Common myeloid progenitor, CD34-positive (primary cell): Measurements from ENCODE around the gene KAT14.
"Not testable (repeated sequence)": the region's sequence is repeated elsewhere in the genome, so short reads cannot be mapped to it uniquely, and the experiment has no call there.

Experiments
- CTCF ChIA-PET: fragments of 350-600 bp; sonication (Branson Sonifier 250); formaldehyde crosslinking; loops from one replicate; lab custom pipeline; 2021; ENCODE audit warnings: antibody characterized with exemption; lab: Charles Lee
- POLR2A ChIA-PET: fragments of 350-600 bp; sonication (Branson Sonifier 250); formaldehyde crosslinking; loops from one replicate; lab custom pipeline; 2021; ENCODE audit warnings: antibody characterized with exemption; lab: Charles Lee
- DNase-seq, 3 donors: peaks; one replicate each; pipeline versions ENCODE4 v3.0.0 to v3.0.0-alpha.2; 2013
- H3K27ac ChIP-seq, 2 experiments: 1 replicate in 1 of 2; 2 replicates in 1 of 2; pipeline ENCODE4 v1.7.0; 2013; ENCODE audit warnings: inconsistent platforms in 2 of 2, low read length in 2 of 2, mild to moderate bottlenecking in 2 of 2, low read depth in 1 of 2, moderate library complexity in 1 of 2; ENCODE audit not compliant: severe bottlenecking in 2 of 2, insufficient read depth in 1 of 2, poor library complexity in 1 of 2
- H3K27me3 ChIP-seq, 5 experiments: replicated peaks in 2 of 5; 1 replicate in 3 of 5; 2 replicates in 2 of 5; pipeline versions ENCODE4 v1.6.1 to v1.7.0; 2013; ENCODE audit warnings: low read length in 4 of 5, mild to moderate bottlenecking in 2 of 5, moderate library complexity in 2 of 5, inconsistent platforms in 1 of 5; ENCODE audit not compliant: insufficient read depth in 5 of 5, control insufficient read depth in 4 of 5
- H3K36me3 ChIP-seq, 4 experiments: 1 replicate in 2 of 4; 2 replicates in 2 of 4; pipeline versions ENCODE4 v1.6.1 to v1.7.0; 2013; ENCODE audit warnings: low read length in 3 of 4, control low read depth in 1 of 4, mild to moderate bottlenecking in 1 of 4; ENCODE audit not compliant: control insufficient read depth in 4 of 4, insufficient read depth in 4 of 4
- H3K4me1 ChIP-seq, 4 experiments: 1 replicate in 3 of 4; 2 replicates in 1 of 4; pipeline versions ENCODE4 v1.6.1 to v1.7.1; 2013; ENCODE audit warnings: low read length in 3 of 4, mild to moderate bottlenecking in 3 of 4, control low read depth in 1 of 4, inconsistent platforms in 1 of 4, moderate library complexity in 1 of 4; ENCODE audit not compliant: control insufficient read depth in 4 of 4, insufficient read depth in 4 of 4; ENCODE audit errors: control extremely low read depth in 1 of 4
- H3K4me3 ChIP-seq, 7 experiments: 1 replicate in 4 of 7; 2 replicates in 3 of 7; pipeline versions ENCODE4 v1.5.1 to v1.7.0; 2013; ENCODE audit warnings: mild to moderate bottlenecking in 7 of 7, low read length in 6 of 7, moderate library complexity in 6 of 7, inconsistent platforms in 2 of 7, low read depth in 2 of 7, control low read depth in 1 of 7; ENCODE audit not compliant: insufficient read depth in 4 of 7, control insufficient read depth in 1 of 7; ENCODE audit errors: extremely low read depth in 1 of 7
- H3K9me3 ChIP-seq, 5 experiments: 1 replicate in 4 of 5; 2 replicates in 1 of 5; pipeline versions ENCODE4 v1.6.1 to v1.7.1; 2013; ENCODE audit warnings: low read length in 4 of 5, mild to moderate bottlenecking in 2 of 5, inconsistent platforms in 1 of 5, low read depth in 1 of 5, moderate library complexity in 1 of 5; ENCODE audit not compliant: control insufficient read depth in 4 of 5, insufficient read depth in 2 of 5; ENCODE audit errors: control extremely low read depth in 1 of 5
- WGBS: methylation state at CpG from one replicate; pipeline ENCODE4 v1.1.5; 2013; ENCODE audit not compliant: insufficient coverage; 5-methylcytosine and 5-hydroxymethylcytosine counted together

KAT14 gene

DNA sequence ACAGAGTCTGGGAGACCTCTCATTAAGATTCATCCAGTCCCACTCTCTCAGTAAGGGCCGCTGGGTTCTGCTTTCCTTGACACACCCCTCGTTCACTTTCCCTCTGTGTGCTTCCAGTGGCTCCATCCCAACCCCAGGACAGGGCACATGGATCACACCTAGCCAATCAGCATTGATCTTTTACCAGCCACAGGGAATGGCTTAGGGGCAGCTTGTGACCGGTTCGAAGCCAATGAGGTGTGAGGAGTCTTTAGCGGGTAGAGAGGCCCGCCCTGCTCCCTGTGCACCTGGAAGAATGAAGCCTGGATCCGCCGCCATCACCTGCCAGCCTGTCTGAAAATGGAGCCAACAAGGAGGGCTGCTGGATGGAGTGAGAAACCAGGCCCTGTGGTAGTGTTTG, 44.8 kb upstream of the KAT14 start:
- no peak for DNase-seq
- peaks cover 0 to 3% (median 2%) of the 10 kb centered on the region in 5 experiments for H3K27me3 ChIP-seq
- 96% methylated on average over 8 of the region's 8 CpGs for WGBS
- no peaks in the 10 kb centered on the region for H3K9me3 ChIP-seq
- no peak overlapping the region for H3K27ac ChIP-seq
- no peaks in the 10 kb centered on the region for H3K4me1 ChIP-seq
- ChIA-PET CTCF (no interaction called here), POLR2A (no interaction called here)
- H3K36me3 ChIP-seq, result no peaks in the 10 kb centered on the region
- H3K4me3 ChIP-seq, result no peak overlapping the region

DNA sequence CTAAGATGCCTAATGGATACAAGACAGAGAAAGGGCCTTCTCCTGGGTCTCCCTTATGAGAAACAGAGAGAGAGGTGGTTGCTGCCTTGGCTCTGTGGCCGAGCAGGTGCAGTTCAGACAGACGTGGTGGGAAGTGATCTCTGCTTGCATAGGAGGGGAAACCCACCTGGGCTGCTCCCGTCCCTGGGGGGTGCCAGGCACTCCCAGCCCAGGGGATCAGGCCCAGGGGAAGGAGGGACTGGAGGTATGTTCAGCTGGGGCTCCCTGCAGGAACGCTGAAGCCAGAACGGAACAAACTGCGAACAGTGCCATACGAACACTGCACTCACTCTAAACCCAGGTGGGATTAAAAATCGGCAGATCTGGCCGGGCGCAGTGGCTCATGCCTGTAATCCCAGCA, 44.3 kb upstream of the KAT14 start:
- Histone ChIP-seq H3K4me3 (no peak overlapping the region), H3K27ac (no peak overlapping the region), H3K4me1 (no peaks in the 10 kb centered on the region), H3K27me3 (peaks cover 0 to 3% (median 2%) of the 10 kb centered on the region in 5 experiments), H3K36me3 (no peaks in the 10 kb centered on the region), H3K9me3 (no peaks in the 10 kb centered on the region)
- WGBS, result 90% methylated on average over 5 of the region's 10 CpGs
- ChIA-PET CTCF (no interaction called here), POLR2A (no interaction called here)
- no peak for DNase-seq

DNA sequence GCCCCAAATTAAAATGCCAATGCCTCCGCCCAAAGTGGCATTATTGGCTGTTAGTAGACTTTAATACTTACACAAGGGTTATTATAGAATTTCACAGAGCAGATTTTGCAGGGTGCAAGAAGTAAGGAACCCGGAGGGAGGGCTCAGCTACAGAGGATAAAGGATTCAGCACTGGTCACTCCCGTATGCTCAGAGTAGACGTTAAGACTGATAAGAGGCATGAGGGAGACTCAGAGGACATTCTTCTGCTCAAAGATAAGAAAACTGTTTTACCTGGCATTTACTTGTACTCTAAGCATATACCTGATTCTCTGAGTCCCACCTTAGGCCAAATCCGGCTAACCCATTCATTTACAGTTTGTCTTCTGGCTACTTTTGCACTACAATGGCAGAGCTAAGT, 43.5 kb upstream of the KAT14 start:
- peaks cover 0 to 3% (median 2%) of the 10 kb centered on the region in 5 experiments for H3K27me3 ChIP-seq
- H3K4me1 ChIP-seq, result no peaks in the 10 kb centered on the region
- ChIA-PET POLR2A (no interaction called here), CTCF (no interaction called here)
- DNase-seq, result no peak
- WGBS, result 75% methylated on average over 4 of the region's 5 CpGs
- H3K36me3 ChIP-seq, result no peaks in the 10 kb centered on the region
- H3K9me3 ChIP-seq, result no peaks in the 10 kb centered on the region
- H3K4me3 ChIP-seq, result no peak overlapping the region
- H3K27ac ChIP-seq, result no peak overlapping the region

DNA sequence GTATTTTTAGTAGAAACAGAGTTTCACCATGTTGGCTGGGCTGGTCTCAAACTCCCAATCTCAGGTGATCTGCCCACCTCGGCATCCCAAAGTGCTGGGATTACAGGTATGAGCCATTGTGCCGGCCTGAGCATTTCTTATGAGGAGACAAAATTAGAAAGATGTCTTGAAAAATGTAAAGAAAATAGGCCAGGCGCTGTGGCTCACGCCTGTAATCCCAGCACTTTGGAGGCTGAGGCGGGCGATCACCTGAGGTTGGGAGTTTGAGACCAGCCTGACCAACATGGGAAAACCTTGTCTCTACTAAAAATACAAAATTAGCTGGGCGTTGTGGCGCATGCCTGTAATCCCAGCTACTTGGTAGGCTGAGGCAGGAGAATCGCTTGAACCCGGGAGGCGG, 37.1 kb upstream of the KAT14 start:
- H3K4me1 ChIP-seq, H3K27me3 ChIP-seq, CTCF ChIA-PET, H3K27ac ChIP-seq, H3K4me3 ChIP-seq, H3K36me3 ChIP-seq, H3K9me3 ChIP-seq, DNase-seq, POLR2A ChIA-PET: not testable (repeated sequence)
- 100% methylated on average over 9 of the region's 11 CpGs for WGBS

DNA sequence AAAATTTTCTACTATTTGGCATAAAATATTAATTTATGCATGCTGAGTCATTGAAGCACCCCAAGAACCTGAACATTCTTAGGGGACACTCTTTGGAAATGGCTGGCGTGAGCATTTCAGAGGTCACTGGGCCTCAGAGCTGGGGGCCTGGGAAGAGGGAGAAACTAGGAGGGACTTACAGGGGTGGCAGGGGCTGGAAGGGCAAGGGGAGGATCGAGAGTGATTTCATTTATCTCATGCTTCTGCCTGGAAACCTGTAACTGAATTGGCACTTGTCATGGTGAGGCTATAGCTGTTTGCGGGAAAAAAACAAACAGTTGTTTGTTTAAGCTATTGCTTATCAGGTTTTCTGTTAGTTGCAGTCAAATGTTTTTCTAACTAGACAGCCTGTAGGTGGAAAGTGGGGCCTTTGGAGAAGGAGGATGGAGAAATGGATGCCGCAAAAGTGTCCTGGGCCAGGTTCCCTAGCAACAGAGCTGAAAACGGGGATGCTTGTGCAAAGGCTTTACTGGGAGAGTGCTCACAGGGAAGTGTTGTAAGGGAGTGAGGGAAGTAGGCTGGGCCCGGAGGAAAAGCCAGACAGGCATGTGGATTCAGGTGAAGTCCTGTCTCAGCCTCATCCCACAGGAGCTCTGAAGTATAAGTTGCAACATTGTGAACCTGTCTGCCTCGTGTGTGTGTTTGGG, 36.4 kb upstream of the KAT14 start:
- Histone ChIP-seq H3K36me3 (no peaks in the 10 kb centered on the region), H3K27me3 (no peaks in the 10 kb centered on the region), H3K27ac (no peak overlapping the region), H3K4me1 (no peaks in the 10 kb centered on the region), H3K9me3 (no peaks in the 10 kb centered on the region), H3K4me3 (no peak overlapping the region)
- ChIA-PET POLR2A (interaction anchor here (0.7 kb wide), 1 partner anchor 1520 kb away, joined by 3 read pairs; no protein-coding TSS in a partner anchor), CTCF (no interaction called here)
- DNase-seq, result no peak
- 87% methylated on average over 6 of the region's 7 CpGs for WGBS

DNA sequence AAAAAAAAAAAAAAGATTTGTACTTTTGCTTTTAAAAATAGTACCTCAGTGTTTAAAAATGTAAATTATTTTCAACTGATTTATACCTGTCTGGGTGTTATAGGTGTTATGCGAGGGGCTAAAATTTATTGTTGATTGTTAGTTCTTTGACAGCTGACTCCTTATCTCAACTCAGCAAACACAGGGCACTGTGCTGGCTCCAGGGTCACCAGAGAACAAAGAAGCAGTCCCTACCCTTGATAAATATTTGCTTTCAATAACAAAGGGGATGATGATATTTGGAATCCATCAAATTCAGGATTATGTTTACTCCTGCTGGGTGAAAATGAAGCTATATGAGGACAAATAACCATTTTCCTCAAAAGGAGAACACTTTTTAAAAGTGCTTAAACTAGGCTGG, 34.2 kb upstream of the KAT14 start:
- DNase-seq, result no peak
- Histone ChIP-seq H3K36me3 (no peaks in the 10 kb centered on the region), H3K4me1 (no peaks in the 10 kb centered on the region), H3K9me3 (peaks cover 0 to 2% (median 0%) of the 10 kb centered on the region in 5 experiments), H3K27ac (no peak overlapping the region), H3K4me3 (no peak overlapping the region), H3K27me3 (no peaks in the 10 kb centered on the region)
- ChIA-PET POLR2A (no interaction called here), CTCF (no interaction called here)
- WGBS, result no CpG with 5 or more reads among the region's 1 CpG

DNA sequence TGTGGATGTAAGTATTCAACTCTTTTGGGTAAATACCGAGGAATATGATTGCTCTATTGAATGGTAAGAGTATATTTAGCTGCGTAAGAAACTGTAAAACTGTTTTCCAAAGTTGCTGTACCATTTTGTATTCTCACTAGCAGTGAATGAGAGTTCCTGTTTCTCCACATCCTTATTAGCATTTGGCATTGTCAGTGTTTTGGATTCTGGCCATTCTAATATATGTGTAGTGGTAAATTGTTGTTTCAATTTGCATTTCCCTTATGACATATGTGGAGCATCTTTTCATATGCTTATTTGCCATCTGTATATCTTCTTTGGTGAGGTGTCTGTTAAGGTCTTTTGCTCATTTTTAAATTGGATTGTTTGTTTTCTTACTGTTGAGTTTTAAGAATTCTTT, 29.3 kb upstream of the KAT14 start:
- no peaks in the 10 kb centered on the region for H3K4me1 ChIP-seq
- WGBS, result 100% methylated on average over 2 of the region's 2 CpGs
- CTCF ChIA-PET, result no interaction called here

More for the DNA sequence above, 29.3 kb upstream of the KAT14 start:
- Histone ChIP-seq H3K27me3 (no peaks in the 10 kb centered on the region), H3K36me3 (no peaks in the 10 kb centered on the region), H3K9me3 (peaks cover 0 to 3% (median 0%) of the 10 kb centered on the region in 5 experiments), H3K4me3 (no peak overlapping the region), H3K27ac (no peak overlapping the region)
- POLR2A ChIA-PET, result no interaction called here
- DNase-seq, result no peak
